ENCODE results near the gene ANGPTL4. TPM values are rescaled to one million over a fixed set of nuclear protein-coding genes. Genes with fewer than 3 reads are reported as not detected.

The ANGPTL4 gene
- total and polyA plus RNA-seq, 2 of the 13 experiments (the other 11 are each of a cell fraction or from before 2014, with no cell fraction given) = 0.80 to 21.7 TPM

- Histone ChIP-seq H3K27ac (ENCODE audit: extremely low read length, insufficient read depth, low read length) (peak overlapping the region; percentile 84), H3K9me3 (ENCODE audit: low read length) (no peaks in the 10 kb centered on the region), H3K9ac (ENCODE audit: insufficient read depth, low read depth, low read length) (peak overlapping the region; percentile 20; the same call in 1 of the 2 replicates), H2AFZ (ENCODE audit: low read length) (no peak overlapping the region), H3K4me3 (replicated peaks in 1 of 3; ENCODE audit: insufficient read depth in 1 of 3, low read depth in 2 of 3, low read length in 3 of 3) (no peak overlapping the region), H3K36me3 (replicated peaks in 1 of 2; ENCODE audit: control insufficient read depth in 1 of 2, insufficient read depth in 2 of 2, low read length in 2 of 2) (peaks cover 0 to 5% of the 10 kb centered on the region in 2 experiments; a peak in 2 of 5 replicates), H3K27me3 (ENCODE audit: control insufficient read depth in 1 of 2, insufficient read depth in 2 of 2, low read length in 2 of 2) (no peaks in the 10 kb centered on the region), H3K4me1 (ENCODE audit: insufficient read depth, low read length) (peaks cover 70% of the 10 kb centered on the region), H3K4me2 (ENCODE audit: low read depth, low read length) (0 out of 2 replicates have a peak overlapping the region, but pooled peaks have one; percentile 4), H4K20me1 (ENCODE audit: insufficient read depth, low read length) (no peaks in the 10 kb centered on the region), H3K79me2 (ENCODE audit: insufficient read depth, low read length) (no peaks in the 10 kb centered on the region)
- BruUV-seq (replicated peaks) = TSS peak; percentile 20
- 49% methylated on average over 22 of the region's 26 CpGs for WGBS (ENCODE audit: low lambda C conversion rate)
- ChIA-PET POLR2A (interaction anchor here (0.8 to 2.3 kb wide), 17 partner anchors 9 to 105 kb away, joined by 3 to 21 read pairs (median 4); partner anchors contain the start of genes ANGPTL4, MARCHF2, RAB11B and RPS28), CTCF (ENCODE audit: low intra/inter-chr PET ratio, low total read pairs) (interaction anchor here (2.7 kb wide), 1 partner anchor 20 kb away, joined by 42 read pairs; no protein-coding TSS in a partner anchor)
- DNase-seq (ENCODE audit: low spot score) (peak; percentile 98), FAIRE-seq (peak; percentile 96), ATAC-seq (peak; percentile 91)
- in situ Hi-C loops (cut with HindIII; ENCODE audit: extremely low pct_ligation_motif_present, low pct_unique_long_range_greater_than_20kb) = no loop called here
- intact Hi-C loops (cut with micrococcal nuclease; ENCODE audit: unreplicated experiment) = loop anchor here (1.0 kb wide), 2 partner anchors 14 to 19 kb away; no protein-coding TSS in a partner anchor
- TF ChIP-seq IKZF4 (CRISPR knock-in tag; IDR thresholded peaks at IDR 0.05; ENCODE audit: borderline replicate concordance, low read depth, not compliant biosample characterization) = no peak
- no peak; the same call in 1 of the 2 replicates for TF ChIP-seq ZNF703 (CRISPR knock-in tag; IDR thresholded peaks at IDR 0.05; ENCODE audit: borderline replicate concordance)
- TF ChIP-seq ZNF253 (CRISPR knock-in tag; IDR thresholded peaks at IDR 0.05; ENCODE audit: borderline replicate concordance) = no peak
- no peak for TF ChIP-seq ZBTB1 (CRISPR knock-in tag; IDR thresholded peaks at IDR 0.05; ENCODE audit: borderline replicate concordance)
- no peak for TF ChIP-seq ZNF761 (CRISPR knock-in tag; conservative IDR thresholded peaks at IDR 0.05)
- no peak for TF ChIP-seq TSC22D2 (CRISPR knock-in tag; IDR thresholded peaks at IDR 0.05; ENCODE audit: borderline replicate concordance)
- peak; percentile 61; the same call in 1 of the 2 replicates for TF ChIP-seq ZSCAN31 (CRISPR knock-in tag; IDR thresholded peaks at IDR 0.05; ENCODE audit: low read depth)
- no peak for TF ChIP-seq ATF6 (CRISPR knock-in tag; conservative IDR thresholded peaks at IDR 0.05)
- TF ChIP-seq ZFY (CRISPR knock-in tag; IDR thresholded peaks at IDR 0.05) = no peak
- TF ChIP-seq KLF12 (CRISPR knock-in tag; IDR thresholded peaks at IDR 0.05; ENCODE audit: borderline replicate concordance) = peak; percentile 39; the same call in 1 of the 2 replicates
- no peak for TF ChIP-seq SCMH1 (CRISPR knock-in tag; IDR thresholded peaks at IDR 0.05; ENCODE audit: borderline replicate concordance)
- TF ChIP-seq POLR2A (IDR thresholded peaks at IDR 0.05; ENCODE audit: insufficient read depth in 1 of 2, low read depth in 2 of 2, low read length in 2 of 2) = peak in 1 of 2 experiments; percentile 23; a peak in 1 of 4 replicates
- 0 out of 2 replicates have a peak, but pooled peaks have one; percentile 36 for TF ChIP-seq ZNF292 (CRISPR knock-in tag; IDR thresholded peaks at IDR 0.05; ENCODE audit: borderline replicate concordance, low read depth)
- no peak for TF ChIP-seq IKZF1 (IDR thresholded peaks at IDR 0.05)
- TF ChIP-seq SIN3A (IDR thresholded peaks at IDR 0.05; ENCODE audit: borderline replicate concordance, low read depth, low read length) = no peak; the same call in 1 of the 2 replicates
- TF ChIP-seq BCL3 (CRISPR knock-in tag; IDR thresholded peaks at IDR 0.05) = no peak
- TF ChIP-seq ATF4 (CRISPR knock-in tag; IDR thresholded peaks at IDR 0.05) = peak in 1 of 2 experiments; percentile 66; a peak in 1 of 4 replicates
- TF ChIP-seq TAF1 (CRISPR knock-in tag; IDR thresholded peaks at IDR 0.05) = no peak; the same call in 1 of the 2 replicates
- TF ChIP-seq CCDC6 (CRISPR knock-in tag; IDR thresholded peaks at IDR 0.05) = no peak; the same call in 1 of the 2 replicates
Observed at GRCh38 chr19:8373867-8374813, 10.2 kb downstream of the ANGPTL4 start.
